Naive thymus-derived CD4-positive, alpha-beta T cell (primary cell): ENCODE measurements around the gene SERTM1. TPM values are rescaled to one million over a fixed set of nuclear protein-coding genes. Genes with fewer than 3 reads are reported as not detected.

ENCODE experiments used
- ATAC-seq: fragments of 150-1000 bp; cut with Tn5 transposase; 2 replicates; pipeline ENCODE4 v1.10.0; 2021; ENCODE audit warnings: mild to moderate bottlenecking, moderate library complexity
- CTCF ChIA-PET: fragments of 350-600 bp; sonication (Branson Sonifier 250); formaldehyde crosslinking; loops from one replicate; lab custom pipeline; 2021; ENCODE audit warnings: antibody characterized with exemption; lab: Charles Lee
- POLR2A ChIA-PET: fragments of 350-600 bp; sonication (Branson Sonifier 250); formaldehyde crosslinking; loops from one replicate; lab custom pipeline; 2021; ENCODE audit warnings: antibody characterized with exemption, inconsistent platforms; lab: Charles Lee
- DNase-seq, 9 donors: peaks; one replicate each; pipeline versions ENCODE4 v3.0.0 to v3.0.0-alpha.2; 2020 to 2022; ENCODE audit warnings: mixed read lengths in 1 of 9
- H3K27ac ChIP-seq: one replicate; pipeline ENCODE4 v1.7.0; 2013; ENCODE audit warnings: mild to moderate bottlenecking, low read depth, low read length, moderate library complexity
- H3K27me3 ChIP-seq, 2 donors: one replicate each; pipeline ENCODE4 v1.7.0; 2013; ENCODE audit warnings: low read length in 2 of 2, mild to moderate bottlenecking in 2 of 2, moderate library complexity in 2 of 2; ENCODE audit not compliant: control insufficient read depth in 2 of 2, insufficient read depth in 2 of 2
- H3K36me3 ChIP-seq, 3 experiments: 1 replicate in 2 of 3; 2 replicates in 1 of 3; pipeline ENCODE4 v1.7.0; 2013; ENCODE audit warnings: low read length in 3 of 3, mild to moderate bottlenecking in 3 of 3, moderate library complexity in 1 of 3; ENCODE audit not compliant: insufficient read depth in 3 of 3, control insufficient read depth in 2 of 3
- H3K4me1 ChIP-seq, 2 donors: one replicate each; pipeline ENCODE4 v1.7.0; 2013; ENCODE audit warnings: low read length in 2 of 2, mild to moderate bottlenecking in 2 of 2, moderate library complexity in 1 of 2; ENCODE audit not compliant: control insufficient read depth in 2 of 2, insufficient read depth in 2 of 2
- H3K4me3 ChIP-seq: 2 replicates; pipeline ENCODE4 v1.7.0; 2013; ENCODE audit warnings: mild to moderate bottlenecking, low read length
- H3K9me3 ChIP-seq, 3 experiments: 1 replicate in 2 of 3; 2 replicates in 1 of 3; pipeline ENCODE4 v1.7.0; 2013; ENCODE audit warnings: low read length in 3 of 3; ENCODE audit not compliant: control insufficient read depth in 2 of 3
- H3K27ac Mint-ChIP-seq, 9 donors: one replicate each; pipeline ENCODE4 v1.8.0; 2020 to 2022; ENCODE audit warnings: mixed read lengths in 9 of 9, mild to moderate bottlenecking in 8 of 9, moderate library complexity in 5 of 9, inconsistent platforms in 2 of 9
- H3K27me3 Mint-ChIP-seq, 5 donors: one replicate each; pipeline ENCODE4 v1.8.0; 2021 to 2022; ENCODE audit warnings: mixed read lengths in 5 of 5, mild to moderate bottlenecking in 1 of 5
- H3K36me3 Mint-ChIP-seq, 5 donors: one replicate each; pipeline ENCODE4 v1.8.0; 2020 to 2022; ENCODE audit warnings: mixed read lengths in 5 of 5, mild to moderate bottlenecking in 3 of 5, inconsistent platforms in 1 of 5
- H3K4me1 Mint-ChIP-seq, 7 donors: one replicate each; pipeline ENCODE4 v1.8.0; 2020 to 2022; ENCODE audit warnings: mixed read lengths in 7 of 7, mild to moderate bottlenecking in 3 of 7, inconsistent platforms in 1 of 7
- H3K4me3 Mint-ChIP-seq, 10 donors: one replicate each; pipeline ENCODE4 v1.8.0; 2020 to 2022; ENCODE audit warnings: mild to moderate bottlenecking in 10 of 10, mixed read lengths in 10 of 10, moderate library complexity in 6 of 10, inconsistent platforms in 2 of 10
- H3K9me3 Mint-ChIP-seq, 11 donors: one replicate each; pipeline ENCODE4 v1.8.0; 2020 to 2022; ENCODE audit warnings: mixed read lengths in 11 of 11, mild to moderate bottlenecking in 4 of 11, inconsistent platforms in 1 of 11, moderate library complexity in 1 of 11
- intact Hi-C, 2 donors: fragments of 100-400 bp; cut with micrococcal nuclease; formaldehyde crosslinking; loops; one replicate each; pipeline ENCODE4 v1.15.1; 2023
- polyA plus RNA-seq, 2 donors: library from polyadenylated mRNA; unstranded; fragments of 300-500 nt; fragmentation: Illumina TruSeq; gene quantifications; one replicate each; pipeline ENCODE4 v1.2.3, GENCODE V29; 2021
- total RNA-seq, 6 experiments: library from RNA in 5 of 6; stranded (reverse) in 5 of 6; gene quantifications; 1 replicate in 5 of 6; 2 replicates in 1 of 6; pipeline ENCODE4 v1.2.3 and lab custom pipeline; 2021 to 2026

Gene SERTM1
- total and polyA plus RNA-seq, 7 experiments from 2014 or later = not detected

DNA sequence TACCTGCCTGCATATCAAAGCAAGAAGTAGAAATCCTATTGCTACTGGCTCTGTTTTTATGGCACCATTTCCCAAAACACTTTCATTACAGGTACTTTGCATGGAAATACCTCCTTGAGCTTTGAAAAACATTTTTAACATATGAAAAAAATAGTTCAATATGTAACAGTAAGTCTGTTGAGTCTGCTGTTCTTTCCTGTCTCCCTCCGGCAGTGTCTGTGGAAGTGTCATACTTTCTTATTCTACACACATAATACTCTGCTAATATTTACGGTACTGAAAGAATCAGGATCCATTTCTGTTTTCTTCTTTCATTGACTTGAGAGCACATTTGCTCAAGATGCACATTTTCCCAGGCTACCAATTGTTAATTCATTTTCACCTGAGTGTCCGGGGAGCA is 8.2 kb upstream of the SERTM1 start:
- no peaks in the 10 kb centered on the region for H3K36me3 ChIP-seq
- Mint-ChIP-seq H3K36me3 (no peaks in the 10 kb centered on the region), H3K4me1 (no peaks in the 10 kb centered on the region), H3K9me3 (peaks cover 0 to 10% (median 0%) of the 10 kb centered on the region in 11 donors), H3K27me3 (peaks cover 0 to 14% (median 10%) of the 10 kb centered on the region in 5 donors), H3K4me3 (no peak overlapping the region), H3K27ac (no peak overlapping the region)
- DNase-seq (no peak), ATAC-seq (no peak)
- ChIA-PET POLR2A (no interaction called here), CTCF (no interaction called here)
- no peaks in the 10 kb centered on the region for H3K4me1 ChIP-seq
- no peak overlapping the region for H3K27ac ChIP-seq
- intact Hi-C loops = no loop called here
- H3K9me3 ChIP-seq = no peaks in the 10 kb centered on the region
- no peak overlapping the region for H3K4me3 ChIP-seq
- H3K27me3 ChIP-seq = no peaks in the 10 kb centered on the region

DNA sequence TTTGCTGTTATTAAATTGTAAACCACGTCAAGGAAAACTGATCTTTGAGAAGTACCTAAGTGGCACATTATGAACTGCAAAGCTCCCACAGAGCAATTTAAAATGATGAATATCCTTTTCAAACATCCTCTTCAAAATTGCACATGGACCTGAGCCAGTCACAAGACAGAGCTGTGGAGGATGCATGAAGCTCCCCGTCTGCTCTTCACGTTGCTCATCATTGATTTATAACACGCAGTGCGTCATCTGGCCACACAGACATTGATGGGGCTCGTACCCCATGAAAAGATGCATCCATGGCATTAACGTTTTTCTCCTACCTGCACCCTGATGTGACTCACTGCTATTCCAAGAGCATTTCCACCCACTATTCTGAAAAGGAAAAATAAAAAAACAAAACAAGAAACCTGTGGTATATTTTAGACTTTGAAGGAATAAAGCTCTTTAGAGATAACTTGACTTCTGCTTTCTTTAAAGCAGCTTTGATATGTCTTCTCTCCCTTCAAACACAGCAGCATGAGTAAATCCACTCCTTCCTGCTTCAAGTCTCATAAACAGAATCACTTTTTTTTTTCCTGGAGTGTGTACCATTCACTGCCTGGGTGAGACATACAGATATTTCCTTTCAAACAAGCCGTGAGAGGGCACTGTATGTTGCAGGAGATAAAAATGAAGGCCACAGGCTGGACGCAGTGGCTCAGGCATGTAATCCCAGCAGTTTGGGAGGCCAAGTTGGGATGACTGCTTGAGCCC is 7.2 kb upstream of the SERTM1 start:
- H3K27me3 Mint-ChIP-seq = peaks cover 4 to 14% (median 12%) of the 10 kb centered on the region in 5 donors
- H3K4me1 ChIP-seq = no peaks in the 10 kb centered on the region
- no peak overlapping the region for H3K4me3 Mint-ChIP-seq
- H3K36me3 ChIP-seq = no peaks in the 10 kb centered on the region
- peaks cover 0 to 10% (median 0%) of the 10 kb centered on the region in 11 donors for H3K9me3 Mint-ChIP-seq
- no peak overlapping the region for H3K27ac Mint-ChIP-seq
- DNase-seq = no peak
- ATAC-seq = no peak
- intact Hi-C loops = no loop called here
- no peaks in the 10 kb centered on the region for H3K4me1 Mint-ChIP-seq
- ChIA-PET POLR2A (no interaction called here), CTCF (no interaction called here)
- no peaks in the 10 kb centered on the region for H3K9me3 ChIP-seq
- no peaks in the 10 kb centered on the region for H3K36me3 Mint-ChIP-seq
- H3K27ac ChIP-seq = no peak overlapping the region
- no peaks in the 10 kb centered on the region for H3K27me3 ChIP-seq
- no peak overlapping the region for H3K4me3 ChIP-seq

DNA sequence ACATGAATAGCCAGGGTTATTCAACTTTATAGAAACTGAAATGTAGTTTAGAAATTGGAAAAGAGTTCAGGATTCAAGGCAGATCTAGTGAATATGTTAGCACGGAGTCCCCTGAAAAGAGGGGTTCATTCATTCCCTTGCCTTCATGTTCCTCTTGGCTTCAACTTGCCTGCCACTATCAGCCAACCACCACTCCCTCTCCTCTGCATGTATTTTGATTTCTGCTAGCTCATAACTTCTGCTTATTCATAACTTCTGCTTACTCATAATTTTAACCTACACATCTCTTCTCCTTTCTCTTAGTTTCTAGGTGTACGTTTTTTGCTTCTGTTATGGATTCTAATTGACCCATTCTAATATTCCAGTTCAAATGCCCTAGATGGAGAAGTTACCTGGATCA is 5.5 kb upstream of the SERTM1 start:
- H3K4me1 ChIP-seq = no peaks in the 10 kb centered on the region
- intact Hi-C loops = no loop called here
- no peaks in the 10 kb centered on the region for H3K9me3 ChIP-seq
- H3K27me3 Mint-ChIP-seq = peaks cover 20 to 30% (median 27%) of the 10 kb centered on the region in 5 donors
- peaks cover 0 to 10% (median 0%) of the 10 kb centered on the region in 11 donors for H3K9me3 Mint-ChIP-seq
- DNase-seq (no peak), ATAC-seq (no peak)
- H3K4me3 ChIP-seq = no peak overlapping the region
- no peaks in the 10 kb centered on the region for H3K27me3 ChIP-seq
- no peaks in the 10 kb centered on the region for H3K36me3 ChIP-seq
- POLR2A ChIA-PET = no interaction called here
- CTCF ChIA-PET = no interaction called here
- no peak overlapping the region for H3K4me3 Mint-ChIP-seq
- H3K27ac ChIP-seq = no peak overlapping the region
- H3K4me1 Mint-ChIP-seq = peaks cover 0 to 2% (median 0%) of the 10 kb centered on the region in 7 donors
- no peaks in the 10 kb centered on the region for H3K36me3 Mint-ChIP-seq
- no peak overlapping the region for H3K27ac Mint-ChIP-seq

DNA sequence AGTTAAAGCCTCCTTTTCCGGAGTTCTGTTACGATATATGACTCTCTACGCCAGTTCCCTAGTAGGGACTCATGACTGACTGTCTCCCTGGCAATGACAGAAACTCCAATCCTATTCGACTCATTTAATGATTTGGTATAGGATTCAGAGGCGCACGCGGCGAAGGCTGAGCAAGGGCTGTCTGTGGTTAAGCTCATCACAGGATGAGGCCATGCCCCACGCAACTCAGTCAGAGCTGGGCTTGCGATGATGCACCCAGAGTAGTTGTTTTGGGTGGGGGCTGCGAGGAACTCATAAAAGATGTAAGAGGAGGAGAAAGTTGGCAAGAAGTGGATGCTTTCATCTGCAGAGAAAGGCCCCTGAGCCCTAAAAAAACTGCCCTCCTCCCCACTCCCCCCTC is 468 bp upstream of the SERTM1 start:
- DNase-seq (no peak), ATAC-seq (no peak)
- intact Hi-C loops = no loop called here
- CTCF ChIA-PET = no interaction called here
- peaks cover 39 to 56% (median 48%) of the 10 kb centered on the region in 5 donors for H3K27me3 Mint-ChIP-seq
- H3K9me3 ChIP-seq = no peaks in the 10 kb centered on the region
- H3K4me1 ChIP-seq = no peaks in the 10 kb centered on the region
- H3K27me3 ChIP-seq = no peaks in the 10 kb centered on the region
- peaks cover 0 to 10% (median 0%) of the 10 kb centered on the region in 11 donors for H3K9me3 Mint-ChIP-seq
- no peak overlapping the region for H3K27ac Mint-ChIP-seq
- peaks cover 0 to 9% (median 3%) of the 10 kb centered on the region in 7 donors for H3K4me1 Mint-ChIP-seq
- H3K27ac ChIP-seq = no peak overlapping the region
- POLR2A ChIA-PET = no interaction called here
- H3K4me3 ChIP-seq = no peak overlapping the region
- no peaks in the 10 kb centered on the region for H3K36me3 ChIP-seq
- no peaks in the 10 kb centered on the region for H3K36me3 Mint-ChIP-seq
- no peak overlapping the region for H3K4me3 Mint-ChIP-seq

DNA sequence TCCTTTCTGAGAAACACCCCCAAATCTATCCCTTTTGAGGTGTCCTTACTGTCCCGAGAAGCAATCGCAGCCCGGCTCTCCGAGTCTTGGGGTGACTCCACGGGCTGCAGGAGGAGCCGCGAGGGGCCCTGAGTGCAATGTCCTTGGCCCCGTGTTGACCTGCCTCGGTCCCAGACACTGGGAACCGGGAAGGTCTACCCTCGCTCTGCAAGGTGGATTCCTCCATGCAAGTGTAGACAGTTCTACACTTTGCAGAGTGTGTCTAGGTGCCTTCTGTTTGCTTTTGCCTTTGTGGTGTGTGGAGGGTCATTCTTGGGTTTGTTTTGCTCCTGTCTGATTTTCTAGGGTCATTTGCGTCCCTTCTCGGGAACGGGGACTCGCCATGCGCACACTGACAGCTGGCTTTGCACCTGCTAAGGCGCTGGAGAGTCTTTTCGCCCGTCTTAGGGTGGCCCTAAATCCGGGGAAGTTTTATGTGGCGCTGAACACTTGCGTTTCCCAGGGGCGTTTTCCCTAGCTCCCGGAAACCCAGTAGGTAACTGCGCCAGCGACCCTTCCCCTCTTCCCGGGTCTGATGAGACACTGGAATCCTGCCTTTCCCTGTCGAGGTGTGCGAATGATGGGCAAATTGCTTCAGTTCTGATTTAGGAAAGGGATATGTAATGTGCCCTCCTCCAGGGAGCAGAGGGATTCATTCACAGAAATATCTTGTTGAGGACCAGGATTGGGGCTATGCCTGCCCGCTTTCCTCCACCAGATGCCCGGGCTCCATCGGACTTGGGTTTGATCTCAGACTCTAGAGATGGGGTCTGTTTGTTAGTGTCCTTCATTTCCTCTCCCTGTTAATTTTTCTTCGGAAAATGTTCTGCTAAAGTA is 755 bp downstream of the SERTM1 start:
- CTCF ChIA-PET = no interaction called here
- Histone ChIP-seq H3K27me3 (no peaks in the 10 kb centered on the region), H3K4me3 (no peak overlapping the region), H3K36me3 (no peaks in the 10 kb centered on the region), H3K4me1 (no peaks in the 10 kb centered on the region), H3K27ac (no peak overlapping the region), H3K9me3 (no peaks in the 10 kb centered on the region)
- H3K9me3 Mint-ChIP-seq = peaks cover 0 to 4% (median 0%) of the 10 kb centered on the region in 11 donors
- no peak for DNase-seq
- ATAC-seq = no peak
- intact Hi-C loops = no loop called here
- H3K27ac Mint-ChIP-seq = no peak overlapping the region
- peak overlapping the region in 1 of 10 donors; percentile 39 for H3K4me3 Mint-ChIP-seq
- POLR2A ChIA-PET = no interaction called here
- H3K27me3 Mint-ChIP-seq = peaks cover 41 to 53% (median 42%) of the 10 kb centered on the region in 5 donors
- peaks cover 0 to 9% (median 3%) of the 10 kb centered on the region in 7 donors for H3K4me1 Mint-ChIP-seq
- no peaks in the 10 kb centered on the region for H3K36me3 Mint-ChIP-seq

GRCh38 chr13:36675213-36675536 is 1.4 kb downstream of the SERTM1 start:
- Histone ChIP-seq H3K27ac (no peak overlapping the region), H3K4me3 (no peak overlapping the region), H3K27me3 (no peaks in the 10 kb centered on the region), H3K36me3 (no peaks in the 10 kb centered on the region), H3K4me1 (no peaks in the 10 kb centered on the region), H3K9me3 (no peaks in the 10 kb centered on the region)
- no peak for DNase-seq
- H3K36me3 Mint-ChIP-seq = no peaks in the 10 kb centered on the region
- H3K27me3 Mint-ChIP-seq = peaks cover 41 to 53% (median 42%) of the 10 kb centered on the region in 5 donors
- peaks cover 0 to 9% (median 3%) of the 10 kb centered on the region in 7 donors for H3K4me1 Mint-ChIP-seq
- H3K27ac Mint-ChIP-seq = no peak overlapping the region
- POLR2A ChIA-PET = no interaction called here
- intact Hi-C loops = no loop called here
- H3K4me3 Mint-ChIP-seq = peak overlapping the region in 1 of 10 donors; percentile 39
- peaks cover 0 to 2% (median 0%) of the 10 kb centered on the region in 11 donors for H3K9me3 Mint-ChIP-seq
- CTCF ChIA-PET = no interaction called here
- no peak for ATAC-seq
